ENCODE measurements around the gene RGN.
"Not testable (repeated sequence)": the region's sequence is repeated elsewhere in the genome, so short reads cannot be mapped to it uniquely, and the experiment has no call there.

Gene RGN

DNA sequence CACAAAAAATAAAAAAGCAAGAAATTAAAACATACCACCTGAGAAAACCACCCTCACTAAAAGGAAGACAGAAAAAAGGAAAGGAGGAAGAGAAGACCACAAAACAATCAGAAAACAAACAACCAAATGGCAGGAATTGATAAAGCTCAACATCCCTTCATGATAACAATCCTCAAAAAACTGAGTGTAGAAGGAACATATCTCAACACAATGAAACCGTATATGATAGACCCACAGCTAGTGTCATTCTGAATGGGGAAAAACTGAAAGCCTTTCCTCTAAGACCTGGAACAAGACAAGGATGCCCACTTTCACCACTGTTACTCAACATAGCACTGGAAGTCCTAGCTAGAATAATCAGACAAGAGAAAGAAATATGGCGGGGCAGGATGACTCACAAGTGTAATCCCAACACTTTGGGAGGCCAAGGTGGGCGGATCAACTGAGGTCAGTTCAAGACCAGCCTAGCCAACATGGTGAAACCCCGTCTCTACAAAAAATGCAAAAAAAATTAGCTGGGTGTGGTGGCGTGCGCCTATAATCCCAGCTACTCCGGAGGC lies 38.4 kb downstream of the RGN start:
- DNase-seq (ENCODE audit: low read depth in 1 of 2, low spot score in 1 of 2) = not testable (repeated sequence)

- DNase-seq (ENCODE audit: low read depth in 1 of 2, low spot score in 1 of 2) = not testable (repeated sequence)
Observed at GRCh38 chrX:47124466-47124865, 46.2 kb downstream of the RGN start.

DNA sequence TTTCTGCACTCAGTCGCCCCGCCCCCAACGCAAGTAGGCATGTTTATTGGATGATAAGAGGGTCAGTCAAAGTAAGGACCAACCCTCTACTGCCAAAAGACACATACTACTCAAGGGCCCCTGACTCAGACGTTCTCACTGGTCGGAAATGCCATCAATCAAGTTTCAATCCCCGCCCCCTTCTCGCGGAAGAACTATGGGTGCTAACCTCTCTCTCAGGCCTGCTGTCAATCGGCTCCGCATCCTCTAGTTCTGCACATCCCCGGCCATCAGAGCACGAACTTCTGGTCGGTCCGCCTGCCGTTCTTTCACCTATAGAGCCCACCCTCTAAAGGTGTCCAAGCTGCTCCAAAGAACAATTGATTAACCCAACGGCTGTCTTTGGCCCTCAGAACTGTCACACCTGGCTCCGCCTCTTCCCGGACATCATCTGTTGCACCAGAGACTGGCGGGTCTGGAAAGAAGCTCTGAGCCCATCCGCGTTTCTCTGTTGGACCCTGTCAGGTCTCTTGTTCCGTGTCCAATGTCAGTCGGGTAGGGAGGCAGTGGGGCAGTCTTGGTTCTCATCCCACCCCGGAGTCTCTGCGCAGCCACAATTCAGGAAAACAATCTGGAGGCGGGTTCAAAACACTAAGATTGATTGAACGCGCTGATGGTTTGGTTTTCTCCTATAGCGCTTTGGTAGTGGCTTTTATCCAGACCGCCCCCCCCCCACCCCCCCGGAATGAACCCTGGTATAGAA lies 51.1 kb downstream of the RGN start:
- DNase-seq (ENCODE audit: low read depth in 1 of 2, low spot score in 1 of 2) = peak; percentile 74

GRCh38 chrX:47129899-47130358 lies 51.7 kb downstream of the RGN start:
- no peak for DNase-seq (ENCODE audit: low read depth in 1 of 2, low spot score in 1 of 2)

DNA sequence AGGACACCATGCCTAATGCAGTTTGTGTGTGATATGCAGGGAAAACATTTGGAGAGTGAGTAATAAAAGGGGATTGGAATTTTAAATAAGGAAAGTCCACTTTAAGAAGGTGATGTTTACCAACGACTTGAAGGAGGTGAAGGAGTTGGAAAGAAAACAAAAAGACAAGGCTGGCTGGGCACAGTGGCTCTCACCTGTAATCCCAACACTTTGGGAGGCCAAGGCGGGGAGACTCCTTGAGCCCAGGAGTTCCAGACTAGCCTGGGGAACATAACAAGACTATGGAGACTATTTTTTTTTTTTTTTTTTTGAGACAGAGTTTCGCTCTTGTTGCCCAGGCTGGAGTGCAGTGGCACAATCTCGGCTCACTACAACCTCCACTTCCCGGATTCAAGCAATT lies 55.2 kb downstream of the RGN start:
- no peak for DNase-seq (ENCODE audit: low read depth in 1 of 2, low spot score in 1 of 2)

DNA sequence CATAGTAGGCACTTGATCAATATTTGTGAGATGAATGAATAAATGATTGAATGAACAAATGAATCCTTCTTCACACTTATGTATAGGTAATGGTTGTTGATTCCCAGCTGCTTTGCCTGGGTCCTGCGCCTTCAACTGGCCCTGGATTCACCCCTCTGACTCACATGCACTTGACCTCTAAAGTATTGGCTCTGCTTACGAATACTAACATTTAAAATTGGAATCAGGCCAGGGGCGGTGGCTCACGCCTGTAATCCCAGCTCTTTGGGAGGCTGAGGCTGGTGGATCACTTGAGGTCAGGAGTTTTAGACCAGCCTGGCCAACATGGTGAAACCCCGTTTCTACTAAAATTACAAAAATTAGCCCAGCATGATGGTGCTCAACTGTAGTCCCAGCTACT lies 57.4 kb downstream of the RGN start:
- DNase-seq (ENCODE audit: low read depth in 1 of 2, low spot score in 1 of 2) = not testable (repeated sequence)

DNA sequence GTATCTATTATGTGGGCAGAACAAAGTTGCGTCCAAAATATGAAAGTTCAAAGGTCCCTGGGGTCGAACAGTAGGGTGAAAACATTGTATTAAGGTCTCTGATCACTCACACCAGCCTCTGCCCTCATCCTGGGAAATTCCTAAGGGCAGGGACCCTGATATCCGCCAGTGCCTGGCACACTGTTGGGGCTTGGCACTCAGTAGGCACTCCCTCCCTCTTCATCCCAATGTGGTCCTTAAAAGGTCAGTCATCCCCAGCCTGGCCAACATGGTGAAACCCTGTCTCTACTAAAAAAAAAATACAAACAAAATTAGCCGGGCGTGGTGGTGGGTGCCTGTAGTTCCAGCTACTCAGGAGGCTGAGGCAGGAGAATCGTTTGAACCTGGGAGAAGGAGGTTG lies 59.9 kb downstream of the RGN start:
- DNase-seq (ENCODE audit: low read depth in 1 of 2, low spot score in 1 of 2) = no peak

Measured in stimulated activated CD4-positive, alpha-beta T cell treated with anti-CD3 and anti-CD28 coated beads, Interleukin-15, amount 100 ng/mL, for 1 hour (primary cell).